ENCODE measurements around the gene CDH24. TPM values are rescaled to one million over a fixed set of nuclear protein-coding genes. Genes with fewer than 3 reads are reported as not detected.

Gene CDH24
- total RNA-seq, 2 experiments from 2014 or later = 0.51 to 1.5 TPM

GRCh38 chr14:23103581-23103980 is 46.3 kb upstream of the CDH24 start:
- Histone ChIP-seq H3K27ac (ENCODE audit: low read depth, low read length, poor library complexity, severe bottlenecking) (no peak overlapping the region), H3K36me3 (ENCODE audit: insufficient read depth, low read length) (peaks cover 8% of the 10 kb centered on the region), H3K4me1 (ENCODE audit: insufficient read depth, low read length, poor library complexity, severe bottlenecking) (no peaks in the 10 kb centered on the region), H3K4me3 (ENCODE audit: low read depth, low read length, poor library complexity, severe bottlenecking) (no peak overlapping the region), H2AFZ (ENCODE audit: low read length) (no peak overlapping the region), H4K20me1 (ENCODE audit: insufficient read depth, low read length) (no peaks in the 10 kb centered on the region), H3K9me3 (ENCODE audit: low read length) (no peaks in the 10 kb centered on the region), H3K9me2 (ENCODE audit: insufficient read depth, low read length) (no peaks in the 10 kb centered on the region), H3K79me2 (ENCODE audit: insufficient read depth, low read depth, low read length) (no peaks in the 10 kb centered on the region), H3K4me2 (ENCODE audit: low read length) (no peak overlapping the region)
- CTCF ChIA-PET (ENCODE audit: unreplicated experiment) = no interaction called here
- POLR2A ChIA-PET = no interaction called here
- no peak for DNase-seq (ENCODE audit: low spot score)
- BruUV-seq (replicated peaks) = no TSS peak
- intact Hi-C loops (cut with micrococcal nuclease; ENCODE audit: unreplicated experiment) = no loop called here
- TF ChIP-seq EZH2phosphoT487 (IDR thresholded peaks at IDR 0.05; ENCODE audit: borderline replicate concordance, low read depth, low read length) = no peak
- no peak for TF ChIP-seq CTCF (conservative IDR thresholded peaks at IDR 0.05; ENCODE audit: low read length)

DNA sequence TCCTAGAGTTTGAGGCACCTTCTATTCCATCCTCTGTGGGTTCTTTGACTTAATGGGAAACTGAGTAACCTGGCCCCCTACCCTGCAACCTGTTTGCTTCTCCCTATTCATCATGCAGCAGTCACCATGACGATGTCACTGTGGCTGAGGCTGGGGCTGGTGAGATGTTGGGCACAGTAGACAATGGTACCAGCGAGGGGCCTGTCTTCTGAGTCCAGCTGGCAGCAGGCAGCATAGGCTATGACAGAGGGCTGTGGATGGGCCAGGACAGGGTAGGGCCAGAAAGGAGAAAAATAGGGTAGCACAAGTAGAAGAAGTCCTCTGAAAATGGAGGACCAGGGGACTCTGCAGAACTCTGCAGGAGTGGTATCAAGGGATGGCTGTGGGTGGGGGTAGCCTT is 45.5 kb upstream of the CDH24 start:
- BruUV-seq (replicated peaks) = no TSS peak
- H3K36me3 ChIP-seq (ENCODE audit: insufficient read depth, low read length) = peaks cover 16% of the 10 kb centered on the region
- no peak for TF ChIP-seq CTCF (conservative IDR thresholded peaks at IDR 0.05; ENCODE audit: low read length)
- TF ChIP-seq EZH2phosphoT487 (IDR thresholded peaks at IDR 0.05; ENCODE audit: borderline replicate concordance, low read depth, low read length) = no peak
- no peak overlapping the region for H3K4me2 ChIP-seq (ENCODE audit: low read length)
- no peaks in the 10 kb centered on the region for H3K9me2 ChIP-seq (ENCODE audit: insufficient read depth, low read length)
- no peaks in the 10 kb centered on the region for H3K4me1 ChIP-seq (ENCODE audit: insufficient read depth, low read length, poor library complexity, severe bottlenecking)
- H3K79me2 ChIP-seq (ENCODE audit: insufficient read depth, low read depth, low read length) = peaks cover 1% of the 10 kb centered on the region; the same call in 1 of the 2 replicates
- intact Hi-C loops (cut with micrococcal nuclease; ENCODE audit: unreplicated experiment) = no loop called here
- H3K4me3 ChIP-seq (ENCODE audit: low read depth, low read length, poor library complexity, severe bottlenecking) = no peak overlapping the region
- DNase-seq (ENCODE audit: low spot score) = no peak
- no peak overlapping the region for H2AFZ ChIP-seq (ENCODE audit: low read length)
- ChIA-PET CTCF (ENCODE audit: unreplicated experiment) (interaction anchor here (0.5 kb wide), 1 partner anchor 158 kb away, joined by 3 read pairs; no protein-coding TSS in a partner anchor), POLR2A (no interaction called here)
- no peaks in the 10 kb centered on the region for H3K9me3 ChIP-seq (ENCODE audit: low read length)
- no peak overlapping the region for H3K27ac ChIP-seq (ENCODE audit: low read depth, low read length, poor library complexity, severe bottlenecking)
- H4K20me1 ChIP-seq (ENCODE audit: insufficient read depth, low read length) = 0 out of 2 replicates have a peak, but pooled peaks cover 4% of the 10 kb centered on the region

GRCh38 chr14:23101986-23102625 is 44.8 kb upstream of the CDH24 start:
- Histone ChIP-seq H3K4me1 (ENCODE audit: insufficient read depth, low read length, poor library complexity, severe bottlenecking) (peaks cover 4% of the 10 kb centered on the region), H4K20me1 (ENCODE audit: insufficient read depth, low read length) (peaks cover 4% of the 10 kb centered on the region; the same call in 1 of the 2 replicates), H3K36me3 (ENCODE audit: insufficient read depth, low read length) (peaks cover 23% of the 10 kb centered on the region), H3K27ac (ENCODE audit: low read depth, low read length, poor library complexity, severe bottlenecking) (no peak overlapping the region), H3K4me2 (ENCODE audit: low read length) (no peak overlapping the region), H3K9me3 (ENCODE audit: low read length) (no peaks in the 10 kb centered on the region), H3K9me2 (ENCODE audit: insufficient read depth, low read length) (no peaks in the 10 kb centered on the region), H3K4me3 (ENCODE audit: low read depth, low read length, poor library complexity, severe bottlenecking) (no peak overlapping the region), H2AFZ (ENCODE audit: low read length) (no peak overlapping the region), H3K79me2 (ENCODE audit: insufficient read depth, low read depth, low read length) (peaks cover 8% of the 10 kb centered on the region; the same call in 1 of the 2 replicates)
- TF ChIP-seq EZH2phosphoT487 (IDR thresholded peaks at IDR 0.05; ENCODE audit: borderline replicate concordance, low read depth, low read length) = no peak
- TF ChIP-seq CTCF (conservative IDR thresholded peaks at IDR 0.05; ENCODE audit: low read length) = no peak
- no peak for DNase-seq (ENCODE audit: low spot score)
- no TSS peak for BruUV-seq (replicated peaks)
- ChIA-PET CTCF (ENCODE audit: unreplicated experiment) (interaction anchor here (0.5 kb wide), 1 partner anchor 157 kb away, joined by 3 read pairs; no protein-coding TSS in a partner anchor), POLR2A (no interaction called here)
- intact Hi-C loops (cut with micrococcal nuclease; ENCODE audit: unreplicated experiment) = no loop called here

Data from OCI-LY7 (cell line).